ENCODE results near the gene RCC2.

RCC2 gene

GRCh38 chr1:17442841-17443240 is 3.4 kb upstream of the RCC2 start:
- no peak for DNase-seq (ENCODE audit: low read depth in 2 of 2)

DNA sequence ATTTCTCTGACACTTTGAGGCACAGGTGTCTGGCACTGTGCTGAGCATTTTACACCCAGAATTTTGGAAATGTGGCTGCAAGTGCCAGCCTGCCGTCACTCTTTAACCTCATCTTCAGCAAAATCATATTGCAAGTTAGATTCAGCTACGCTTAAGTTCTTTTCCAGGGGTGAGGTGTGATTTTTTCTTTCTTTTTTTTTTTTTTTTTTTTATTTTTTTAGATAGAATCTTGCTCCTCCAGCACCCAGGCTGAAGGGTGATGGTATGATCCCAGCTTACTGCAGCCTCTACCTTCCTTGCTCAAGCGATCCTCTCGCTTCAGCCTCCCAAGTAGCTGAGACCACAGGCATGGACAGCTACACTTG is 2.5 kb upstream of the RCC2 start:
- DNase-seq (ENCODE audit: low read depth in 2 of 2), result no peak

DNA sequence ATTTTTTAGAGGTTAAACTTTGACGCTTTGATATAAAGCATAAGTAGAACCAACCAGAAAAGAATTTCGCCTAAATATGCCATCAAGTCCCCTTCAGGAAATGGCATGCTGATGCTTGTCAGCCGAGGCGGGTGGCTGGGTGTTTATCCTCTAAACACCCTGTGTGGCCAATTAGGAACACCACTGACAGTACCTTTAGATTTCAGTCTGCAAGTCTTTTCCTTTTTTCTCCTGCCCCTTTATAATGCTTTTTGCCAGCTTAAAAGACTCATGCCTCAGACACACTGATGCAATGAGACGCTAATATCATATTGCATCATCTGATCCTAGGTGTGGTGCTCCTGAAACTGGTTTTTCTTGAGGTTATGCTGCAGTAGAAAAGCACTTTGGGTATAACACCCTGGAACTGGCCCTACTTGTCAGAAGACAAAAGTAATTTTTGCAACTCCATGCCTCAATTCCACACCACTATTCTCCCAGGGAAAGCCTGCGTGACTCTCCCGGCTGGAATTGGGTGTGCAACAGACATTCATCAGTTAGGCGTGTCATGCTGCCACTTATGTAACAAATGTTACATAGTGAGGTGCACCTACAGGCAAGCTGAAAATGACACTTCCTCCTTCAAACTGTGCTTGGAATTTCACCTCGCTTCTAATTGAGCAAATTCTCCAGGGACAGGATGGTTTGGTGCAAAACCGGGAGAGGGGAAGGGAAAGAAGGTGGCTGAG is 2.0 kb upstream of the RCC2 start:
- DNase-seq (ENCODE audit: low read depth in 2 of 2), result peak; percentile 46 to 54

GRCh38 chr1:17440827-17441168 is 1.3 kb upstream of the RCC2 start:
- no peak for DNase-seq (ENCODE audit: low read depth in 2 of 2)

- no peak for DNase-seq (ENCODE audit: low read depth in 2 of 2)
These were observed 773 bp upstream of the RCC2 start for GRCh38 chr1:17440074-17440826.

DNA sequence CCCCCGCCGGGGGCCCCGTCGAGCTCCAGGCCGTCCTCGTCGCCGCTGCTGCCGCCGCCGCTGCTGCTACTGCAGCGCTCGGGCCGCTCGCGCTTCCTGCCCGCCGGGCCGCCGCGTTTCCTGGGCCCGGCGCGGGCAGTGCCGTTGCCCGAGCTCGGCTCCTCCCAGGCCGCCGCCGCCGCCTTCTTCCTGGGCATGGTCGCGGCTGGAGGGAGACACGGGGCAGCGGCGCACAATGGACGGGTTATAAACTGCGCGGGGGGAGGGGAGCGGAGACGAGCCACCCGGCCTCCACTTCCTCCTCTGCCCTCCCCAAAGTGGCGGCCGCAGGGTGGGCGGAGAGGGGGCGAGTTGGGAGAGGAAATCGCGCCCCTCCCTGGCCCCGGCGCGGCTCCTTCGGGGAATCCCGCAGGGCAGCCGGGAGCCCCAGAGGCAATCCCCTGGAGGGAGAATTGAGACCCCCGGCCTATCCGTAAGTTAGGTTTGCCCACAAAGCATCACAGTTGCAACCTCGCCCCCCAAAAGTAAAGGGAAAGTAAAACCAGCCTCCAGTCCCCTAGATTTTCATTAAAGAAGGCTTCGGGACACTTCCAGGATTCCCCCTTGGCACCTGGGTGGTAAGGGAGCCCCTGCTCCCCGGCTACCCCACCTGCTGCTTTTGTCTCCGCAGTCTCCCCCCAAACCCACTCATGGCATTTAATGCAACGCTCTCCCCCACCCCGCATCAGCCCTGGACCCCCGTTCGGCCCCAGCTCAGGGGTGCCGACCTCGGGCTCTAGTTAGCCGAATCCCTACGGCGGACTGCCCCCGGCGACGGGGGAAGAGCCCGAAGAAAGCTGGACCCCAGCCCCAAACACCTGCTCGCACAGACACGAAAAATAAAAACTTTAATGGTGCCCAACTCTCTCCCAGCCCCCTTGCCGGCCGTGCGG is 893 bp downstream of the RCC2 start:
- no peak for DNase-seq (ENCODE audit: low read depth in 2 of 2)

GRCh38 chr1:17437580-17438317 is 1.7 kb downstream of the RCC2 start:
- DNase-seq (ENCODE audit: low read depth in 2 of 2), result no peak

DNA sequence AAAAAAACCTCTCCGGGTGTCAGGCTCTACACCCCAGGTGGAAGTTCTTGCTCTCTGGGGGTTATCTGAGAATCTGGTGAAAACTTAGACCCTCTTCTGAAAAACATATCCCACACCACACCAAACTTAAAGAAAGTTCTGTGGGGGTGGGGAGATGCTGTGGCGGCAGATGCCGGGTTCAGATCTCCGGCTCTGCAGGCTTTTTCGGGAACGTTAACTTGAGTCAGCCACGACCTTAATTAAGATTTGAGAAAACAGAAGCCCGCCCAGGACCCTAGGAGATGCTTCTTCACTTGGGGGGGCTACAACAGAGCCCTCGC is 2.3 kb downstream of the RCC2 start:
- DNase-seq (ENCODE audit: low read depth in 2 of 2), result no peak

- no peak for DNase-seq (ENCODE audit: low read depth in 2 of 2)
These were observed 2.9 kb downstream of the RCC2 start for GRCh38 chr1:17436380-17437174.

GRCh38 chr1:17434601-17435000 is 4.9 kb downstream of the RCC2 start:
- DNase-seq (ENCODE audit: low read depth in 2 of 2), result no peak

GRCh38 chr1:17434016-17434415 is 5.5 kb downstream of the RCC2 start:
- DNase-seq (ENCODE audit: low read depth in 2 of 2), result no peak

GRCh38 chr1:17433261-17433660 is 6.2 kb downstream of the RCC2 start:
- DNase-seq (ENCODE audit: low read depth in 2 of 2), result no peak

- no peak for DNase-seq (ENCODE audit: low read depth in 2 of 2)
These were observed 7.1 kb downstream of the RCC2 start for GRCh38 chr1:17432412-17432811.

DNA sequence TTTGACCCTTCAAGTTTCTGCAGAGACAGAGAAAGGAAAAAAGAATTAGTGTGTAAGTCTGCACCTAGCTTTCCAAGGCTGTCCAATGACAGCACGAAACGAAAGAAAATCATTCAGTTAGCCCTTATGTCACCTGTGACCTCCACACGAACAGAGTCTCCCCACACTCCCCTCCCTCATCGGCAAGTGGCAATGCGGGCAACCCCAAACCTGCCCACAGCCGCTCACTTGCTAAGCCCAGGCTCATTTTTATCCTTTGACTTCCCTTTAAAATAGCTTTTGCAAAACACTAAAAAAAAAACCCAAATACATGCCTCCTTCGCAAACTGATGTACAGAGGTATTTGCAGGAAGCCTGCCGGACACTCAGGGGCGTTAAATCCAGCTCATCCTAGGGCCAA is 10.3 kb downstream of the RCC2 start:
- no peak for DNase-seq (ENCODE audit: low read depth in 2 of 2)

- no peak for DNase-seq (ENCODE audit: low read depth in 2 of 2)
These were observed 11.5 kb downstream of the RCC2 start for GRCh38 chr1:17427696-17428660.

GRCh38 chr1:17425806-17426600 is 13.5 kb downstream of the RCC2 start:
- DNase-seq (ENCODE audit: low read depth in 2 of 2), result no peak

GRCh38 chr1:17423781-17424245 is 15.7 kb downstream of the RCC2 start:
- DNase-seq (ENCODE audit: low read depth in 2 of 2), result no peak

- DNase-seq (ENCODE audit: low read depth in 2 of 2), result no peak
These were observed 17.0 kb downstream of the RCC2 start for GRCh38 chr1:17422461-17422860.

DNA sequence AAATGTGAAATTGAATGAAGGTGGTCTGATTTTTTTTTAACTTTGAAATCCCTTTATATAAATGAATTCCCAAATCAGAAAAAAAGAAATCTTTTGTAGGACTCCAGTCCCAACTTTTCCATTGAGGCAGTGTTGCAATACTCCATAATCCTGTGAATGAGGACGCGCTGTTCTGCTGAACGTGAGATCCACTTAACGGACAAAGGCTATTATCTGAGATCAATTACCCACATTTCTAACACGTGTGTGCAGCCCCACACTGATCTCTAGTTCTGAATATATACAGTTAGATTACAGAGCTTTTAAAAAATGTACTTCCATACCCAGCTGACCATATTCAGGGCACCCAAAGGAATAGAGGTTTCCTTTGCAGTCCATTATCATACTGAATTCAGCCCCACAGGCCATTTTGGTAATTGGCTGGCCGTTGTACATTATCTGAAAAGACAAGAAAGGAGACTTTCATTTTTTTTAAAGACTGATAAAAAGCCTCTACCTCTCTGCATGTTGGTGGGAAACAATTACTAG is 19.0 kb downstream of the RCC2 start:
- no peak for DNase-seq (ENCODE audit: low read depth in 2 of 2)

All from fibroblast of skin of left quadriceps (primary cell).